PFSK-1 (cell line): Measurements from ENCODE around the gene ADAMTSL1.

Source experiments
- POLR2AphosphoS5 ChIP-seq: IDR thresholded peaks from 2 replicates; pipeline ENCODE4 v1.6.1; 2012; ENCODE audit warnings: low read depth, mild to moderate bottlenecking, control low read depth, low read length, moderate library complexity
- TF ChIP-seq, protein P1 (sequence below), 2 experiments: IDR thresholded peaks; 2 replicates each; pipeline versions ENCODE4 v1.6.1 to v1.8.0; 2011 to 2012; ENCODE audit warnings: low read depth in 2 of 2, low read length in 2 of 2, control low read depth in 1 of 2, inconsistent platforms in 1 of 2, mild to moderate bottlenecking in 1 of 2, moderate library complexity in 1 of 2; ENCODE audit not compliant: insufficient read depth in 1 of 2

DNA sequence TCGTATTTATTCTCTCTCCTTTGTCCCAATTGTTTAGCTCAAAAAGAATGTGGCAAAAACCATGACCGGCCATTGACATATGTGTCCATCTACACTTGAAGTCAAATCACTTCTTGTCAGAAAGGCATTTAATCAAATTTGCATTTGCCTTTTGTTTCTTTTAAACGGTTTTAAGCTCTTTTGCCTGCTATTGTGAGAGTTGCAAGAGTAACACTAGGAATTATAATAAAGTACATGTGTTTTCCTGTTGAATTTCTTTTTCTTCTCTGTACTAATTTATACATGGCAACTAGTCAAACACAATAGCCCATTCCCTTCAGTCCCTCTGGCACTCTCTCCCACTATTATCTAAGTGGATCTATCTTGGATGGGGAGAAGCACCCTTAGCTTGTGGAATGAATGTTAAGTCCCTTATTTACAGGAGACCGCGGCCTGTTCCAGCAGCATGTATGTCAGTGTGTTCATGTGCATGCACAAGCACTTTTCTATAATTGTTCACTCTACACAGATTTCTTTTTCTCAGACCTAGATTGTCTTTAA, 3.2 kb downstream of the ADAMTSL1 start:
- TF ChIP-seq, protein P1, sequence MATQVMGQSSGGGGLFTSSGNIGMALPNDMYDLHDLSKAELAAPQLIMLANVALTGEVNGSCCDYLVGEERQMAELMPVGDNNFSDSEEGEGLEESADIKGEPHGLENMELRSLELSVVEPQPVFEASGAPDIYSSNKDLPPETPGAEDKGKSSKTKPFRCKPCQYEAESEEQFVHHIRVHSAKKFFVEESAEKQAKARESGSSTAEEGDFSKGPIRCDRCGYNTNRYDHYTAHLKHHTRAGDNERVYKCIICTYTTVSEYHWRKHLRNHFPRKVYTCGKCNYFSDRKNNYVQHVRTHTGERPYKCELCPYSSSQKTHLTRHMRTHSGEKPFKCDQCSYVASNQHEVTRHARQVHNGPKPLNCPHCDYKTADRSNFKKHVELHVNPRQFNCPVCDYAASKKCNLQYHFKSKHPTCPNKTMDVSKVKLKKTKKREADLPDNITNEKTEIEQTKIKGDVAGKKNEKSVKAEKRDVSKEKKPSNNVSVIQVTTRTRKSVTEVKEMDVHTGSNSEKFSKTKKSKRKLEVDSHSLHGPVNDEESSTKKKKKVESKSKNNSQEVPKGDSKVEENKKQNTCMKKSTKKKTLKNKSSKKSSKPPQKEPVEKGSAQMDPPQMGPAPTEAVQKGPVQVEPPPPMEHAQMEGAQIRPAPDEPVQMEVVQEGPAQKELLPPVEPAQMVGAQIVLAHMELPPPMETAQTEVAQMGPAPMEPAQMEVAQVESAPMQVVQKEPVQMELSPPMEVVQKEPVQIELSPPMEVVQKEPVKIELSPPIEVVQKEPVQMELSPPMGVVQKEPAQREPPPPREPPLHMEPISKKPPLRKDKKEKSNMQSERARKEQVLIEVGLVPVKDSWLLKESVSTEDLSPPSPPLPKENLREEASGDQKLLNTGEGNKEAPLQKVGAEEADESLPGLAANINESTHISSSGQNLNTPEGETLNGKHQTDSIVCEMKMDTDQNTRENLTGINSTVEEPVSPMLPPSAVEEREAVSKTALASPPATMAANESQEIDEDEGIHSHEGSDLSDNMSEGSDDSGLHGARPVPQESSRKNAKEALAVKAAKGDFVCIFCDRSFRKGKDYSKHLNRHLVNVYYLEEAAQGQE (IDR thresholded peaks at IDR 0.05; ENCODE audit: insufficient read depth in 1 of 2, low read depth in 2 of 2, low read length in 2 of 2), result no peak
- no peak for TF ChIP-seq POLR2AphosphoS5
